ENCODE data around the gene CNOT6L. TPM values are rescaled to one million over a fixed set of nuclear protein-coding genes. Genes with fewer than 3 reads are reported as not detected.

The CNOT6L gene
- total and polyA plus RNA-seq, 7 donors, result 4.2 to 21.6 (median 17.5) TPM

DNA sequence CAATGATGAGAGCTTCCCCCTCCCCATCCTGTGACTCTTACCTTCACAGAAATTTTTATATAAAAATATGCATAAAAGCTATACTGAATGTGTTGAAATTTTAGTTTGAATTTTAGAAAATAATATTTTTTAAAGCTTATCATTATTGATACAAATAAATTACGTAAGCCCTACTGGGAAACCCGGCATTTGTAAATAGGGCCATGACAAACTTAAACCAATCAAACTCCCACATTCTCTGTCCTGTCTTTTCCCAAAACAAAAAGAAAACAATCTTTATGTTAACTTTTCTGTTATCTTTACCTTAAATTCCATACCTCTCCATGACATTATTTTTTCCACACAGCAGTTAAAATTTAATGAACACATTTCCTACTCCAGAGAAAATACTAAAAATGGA lies 2.6 kb downstream of the CNOT6L start:
- DNase-seq, result no peak
- H3K4me3 ChIP-seq, result no peak overlapping the region
- no peaks in the 10 kb centered on the region for H3K9me3 ChIP-seq
- H3K27me3 ChIP-seq, result no peaks in the 10 kb centered on the region
- no peaks in the 10 kb centered on the region for H3K36me3 ChIP-seq
- TF ChIP-seq EP300 (IDR thresholded peaks at IDR 0.05) (no peak), POLR2AphosphoS5 (IDR thresholded peaks at IDR 0.05) (no peak), POLR2A (IDR thresholded peaks at IDR 0.05) (no peak)
- TF ChIP-seq, protein P1, sequence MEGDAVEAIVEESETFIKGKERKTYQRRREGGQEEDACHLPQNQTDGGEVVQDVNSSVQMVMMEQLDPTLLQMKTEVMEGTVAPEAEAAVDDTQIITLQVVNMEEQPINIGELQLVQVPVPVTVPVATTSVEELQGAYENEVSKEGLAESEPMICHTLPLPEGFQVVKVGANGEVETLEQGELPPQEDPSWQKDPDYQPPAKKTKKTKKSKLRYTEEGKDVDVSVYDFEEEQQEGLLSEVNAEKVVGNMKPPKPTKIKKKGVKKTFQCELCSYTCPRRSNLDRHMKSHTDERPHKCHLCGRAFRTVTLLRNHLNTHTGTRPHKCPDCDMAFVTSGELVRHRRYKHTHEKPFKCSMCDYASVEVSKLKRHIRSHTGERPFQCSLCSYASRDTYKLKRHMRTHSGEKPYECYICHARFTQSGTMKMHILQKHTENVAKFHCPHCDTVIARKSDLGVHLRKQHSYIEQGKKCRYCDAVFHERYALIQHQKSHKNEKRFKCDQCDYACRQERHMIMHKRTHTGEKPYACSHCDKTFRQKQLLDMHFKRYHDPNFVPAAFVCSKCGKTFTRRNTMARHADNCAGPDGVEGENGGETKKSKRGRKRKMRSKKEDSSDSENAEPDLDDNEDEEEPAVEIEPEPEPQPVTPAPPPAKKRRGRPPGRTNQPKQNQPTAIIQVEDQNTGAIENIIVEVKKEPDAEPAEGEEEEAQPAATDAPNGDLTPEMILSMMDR (IDR thresholded peaks at IDR 0.05), result no peak
- intact Hi-C loops (cut with DNase I), result loop anchor here (5.0 to 10.0 kb wide), 2 partner anchors 62 to 241 kb away; partner anchors contain the start of gene FRAS1
- H3K27ac ChIP-seq, result peak overlapping the region in 1 of 4 donors; percentile 6
- H3K4me1 ChIP-seq, result peaks cover 0 to 34% (median 26%) of the 10 kb centered on the region in 4 donors
- 72% methylated on average over 2 of the region's 2 CpGs for whole genome bisulfite sequencing, 2 donors

DNA sequence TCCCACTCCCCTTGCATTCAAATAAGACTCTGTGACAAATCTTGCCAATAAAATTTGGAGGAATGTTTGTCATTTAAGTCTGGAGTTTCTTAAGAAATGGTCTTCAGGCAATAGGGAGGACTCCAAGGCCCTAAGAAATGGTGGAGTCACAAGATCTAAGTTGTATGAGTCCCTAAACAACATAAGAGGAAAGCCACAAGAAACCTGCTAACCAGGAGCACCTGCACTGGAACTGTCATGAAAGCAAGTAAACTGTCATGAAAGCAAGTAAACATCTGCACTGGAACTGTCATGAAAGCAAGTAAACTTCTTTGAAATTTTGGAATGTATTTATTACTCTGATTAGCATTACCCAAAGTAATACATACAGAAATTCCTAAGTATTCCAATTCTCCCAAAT lies 3.5 kb downstream of the CNOT6L start:
- Histone ChIP-seq H3K36me3 (no peaks in the 10 kb centered on the region), H3K9me3 (no peaks in the 10 kb centered on the region), H3K4me3 (no peak overlapping the region), H3K27me3 (no peaks in the 10 kb centered on the region), H3K4me1 (peaks cover 0 to 26% (median 19%) of the 10 kb centered on the region in 4 donors), H3K27ac (peak overlapping the region in 2 of 4 donors; percentile 15 to 37)
- TF ChIP-seq POLR2AphosphoS5 (IDR thresholded peaks at IDR 0.05) (no peak), POLR2A (IDR thresholded peaks at IDR 0.05) (no peak), EP300 (IDR thresholded peaks at IDR 0.05) (no peak)
- TF ChIP-seq, protein P1 (IDR thresholded peaks at IDR 0.05), result no peak
- DNase-seq, result no peak
- intact Hi-C loops (cut with DNase I), result loop anchor here (5.0 to 10.0 kb wide), 2 partner anchors 61 to 242 kb away; partner anchors contain the start of gene FRAS1

DNA sequence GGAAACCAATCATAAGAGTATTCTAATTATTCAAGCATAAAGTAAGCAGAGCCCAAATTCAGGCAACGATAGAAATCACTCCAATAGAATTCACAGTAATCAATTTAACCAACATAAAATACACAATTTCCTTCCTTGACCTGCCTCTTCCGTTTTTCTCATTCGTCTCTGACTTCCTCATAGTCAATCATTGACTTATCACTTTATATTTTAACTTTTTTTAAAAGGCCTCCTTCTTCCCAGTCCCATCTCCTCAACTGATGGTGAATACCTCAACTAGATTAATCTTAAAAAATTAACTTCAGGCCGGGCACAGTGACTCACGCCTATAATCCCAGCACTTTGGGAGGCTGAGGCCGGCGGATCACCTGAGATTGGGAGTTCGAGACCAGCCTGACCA lies 13.3 kb downstream of the CNOT6L start:
- Histone ChIP-seq H3K27me3 (no peaks in the 10 kb centered on the region), H3K4me3 (no peak overlapping the region), H3K27ac (no peak overlapping the region), H3K4me1 (peaks cover 0 to 21% (median 15%) of the 10 kb centered on the region in 4 donors), H3K9me3 (no peaks in the 10 kb centered on the region), H3K36me3 (no peaks in the 10 kb centered on the region)
- no peak for DNase-seq
- 63 to 68% methylated on average over 8 of the region's 8 CpGs for WGBS, 2 donors
- intact Hi-C loops (cut with DNase I), result no loop called here
- TF ChIP-seq POLR2AphosphoS5 (IDR thresholded peaks at IDR 0.05) (no peak), POLR2A (IDR thresholded peaks at IDR 0.05) (no peak), EP300 (IDR thresholded peaks at IDR 0.05) (no peak)
- TF ChIP-seq, protein P1 (IDR thresholded peaks at IDR 0.05), result no peak

DNA sequence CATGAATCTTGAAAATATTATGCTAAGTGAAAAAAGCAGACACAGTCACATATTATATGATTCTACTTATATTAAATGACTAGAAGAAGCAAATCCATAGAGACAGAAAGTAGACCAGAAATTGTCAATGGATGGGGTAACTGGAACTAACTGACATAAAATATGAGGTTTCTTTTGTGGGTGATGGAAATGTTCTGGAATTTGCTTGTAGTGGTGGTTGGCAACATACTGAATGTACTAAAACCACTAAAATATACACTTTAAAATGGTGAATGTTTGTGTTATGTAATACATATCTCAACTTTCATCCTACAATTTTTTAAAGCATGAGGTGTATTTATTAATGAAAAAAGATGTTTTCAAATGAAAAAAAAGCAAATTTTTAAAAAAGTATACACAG lies 14.7 kb downstream of the CNOT6L start:
- no peaks in the 10 kb centered on the region for H3K9me3 ChIP-seq
- no peaks in the 10 kb centered on the region for H3K27me3 ChIP-seq

More for the DNA sequence above, 14.7 kb downstream of the CNOT6L start:
- no peak for TF ChIP-seq POLR2AphosphoS5 (IDR thresholded peaks at IDR 0.05)
- TF ChIP-seq, protein P1 (IDR thresholded peaks at IDR 0.05), result no peak
- TF ChIP-seq EP300 (IDR thresholded peaks at IDR 0.05), result no peak
- no peak for TF ChIP-seq POLR2A (IDR thresholded peaks at IDR 0.05)
- H3K4me1 ChIP-seq, result peaks cover 0 to 35% (median 25%) of the 10 kb centered on the region in 4 donors
- H3K4me3 ChIP-seq, result no peak overlapping the region
- DNase-seq, result no peak
- intact Hi-C loops (cut with DNase I), result no loop called here
- H3K36me3 ChIP-seq, result no peaks in the 10 kb centered on the region
- H3K27ac ChIP-seq, result no peak overlapping the region
